ENCODE results near the gene ARL14EPL.

DNA sequence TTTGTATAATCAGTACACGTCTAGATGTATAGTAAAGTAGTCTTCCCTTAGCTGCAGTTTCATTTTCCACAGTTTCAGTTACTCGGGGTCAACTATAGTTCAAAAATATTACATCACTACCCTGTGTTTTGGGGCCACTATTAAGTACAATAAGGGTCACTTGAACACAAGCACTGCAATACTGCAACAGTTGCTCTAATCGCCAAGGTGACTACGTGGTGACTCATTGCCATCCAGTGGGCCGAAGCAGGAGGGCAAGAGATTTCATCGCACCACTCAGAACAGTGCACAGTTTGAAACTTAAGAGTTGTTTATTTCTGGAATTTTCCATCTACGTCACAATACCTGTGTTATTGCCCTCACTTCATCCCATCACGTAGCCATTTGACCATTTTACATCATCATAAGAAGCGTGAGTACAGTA lies at the start of gene ARL14EPL:
- TF ChIP-seq YY1 (IDR thresholded peaks at IDR 0.05; ENCODE audit: insufficient read depth, insufficient read length) (no peak), ZNF274 (IDR thresholded peaks at IDR 0.05; ENCODE audit: low read depth, low read length) (no peak)
